Smooth muscle cell (in vitro differentiated cells): ENCODE results near the gene LDHB. TPM values are rescaled to one million over a fixed set of nuclear protein-coding genes. Genes with fewer than 3 reads are reported as not detected.
"Not testable (repeated sequence)": the region's sequence is repeated elsewhere in the genome, so short reads cannot be mapped to it uniquely, and the experiment has no call there.

Experiments
- DNase-seq: peaks from one replicate; lab custom pipeline; 2025; ENCODE audit not compliant: unreplicated experiment; lab: John Stamatoyannopoulos, UW
- H2AFZ ChIP-seq: fragments of 200-600 bp; sonication (generic); 2 replicates; pipeline ENCODE4 v1.6.0; 2016; ENCODE audit warnings: antibody characterized with exemption, low read depth, mild to moderate bottlenecking
- H3F3A ChIP-seq: fragments of 200-600 bp; sonication (generic); 2 replicates; pipeline ENCODE4 v1.6.0; 2017; ENCODE audit warnings: antibody characterized with exemption, low read depth
- H3K27ac ChIP-seq: fragments of 200-600 bp; sonication (generic); 2 replicates; pipeline ENCODE4 v1.5.1; 2016; ENCODE audit warnings: low read depth, mild to moderate bottlenecking
- H3K27me3 ChIP-seq: fragments of 200-600 bp; sonication (generic); 2 replicates; pipeline ENCODE4 v1.6.1; 2016; ENCODE audit warnings: low read depth, mild to moderate bottlenecking
- H3K36me3 ChIP-seq: fragments of 200-600 bp; sonication (generic); 2 replicates; pipeline ENCODE4 v1.5.1; 2016; ENCODE audit warnings: low read depth
- H3K4me1 ChIP-seq: fragments of 200-600 bp; sonication (generic); 2 replicates; pipeline ENCODE4 v1.5.1; 2016; ENCODE audit warnings: low read depth
- H3K4me2 ChIP-seq: fragments of 200-600 bp; sonication (generic); 2 replicates; pipeline ENCODE4 v1.6.0; 2016; ENCODE audit warnings: mild to moderate bottlenecking
- H3K4me3 ChIP-seq: fragments of 200-600 bp; sonication (generic); 2 replicates; pipeline ENCODE4 v1.5.1; 2016; ENCODE audit warnings: mild to moderate bottlenecking
- H3K79me2 ChIP-seq: fragments of 200-600 bp; sonication (generic); 2 replicates; pipeline ENCODE4 v1.6.0; 2016; ENCODE audit warnings: low read depth, mild to moderate bottlenecking
- H3K9ac ChIP-seq: fragments of 200-600 bp; sonication (generic); 2 replicates; pipeline ENCODE4 v1.6.0; 2016; ENCODE audit warnings: low read depth
- H3K9me3 ChIP-seq: fragments of 200-600 bp; sonication (generic); replicated peaks from 2 replicates; pipeline ENCODE4 v1.5.1; 2016; ENCODE audit warnings: low read depth
- H4K20me1 ChIP-seq: fragments of 200-600 bp; sonication (generic); 2 replicates; pipeline ENCODE4 v1.6.0; 2016; ENCODE audit warnings: low read depth
- CTCF ChIP-seq: fragments of 200-600 bp; sonication (generic); IDR thresholded peaks from 2 replicates; pipeline ENCODE4 v1.5.1; 2017; ENCODE audit warnings: borderline replicate concordance, mild to moderate bottlenecking, antibody characterized with exemption; ENCODE audit not compliant: insufficient read depth, poor library complexity, severe bottlenecking
- WGBS: methylation state at CpG from one replicate; pipeline ENCODE4 v1.1.7; 2016; ENCODE audit warnings: low lambda C conversion rate; 5-methylcytosine and 5-hydroxymethylcytosine counted together
- polyA plus RNA-seq: library from polyadenylated mRNA; unstranded; fragments of >200 nt; fragmentation: Nextera tagmentation; extraction: Ambion mirVana; gene quantifications from 2 replicates; pipeline ENCODE4 v1.2.1, GENCODE V29; 2016
- total RNA-seq: library from RNA; depleted of rRNA; stranded (reverse); fragments of >200 nt; gene quantifications from 2 replicates; pipeline ENCODE4 v1.2.3, GENCODE V29; 2014

LDHB gene
- total and polyA plus RNA-seq, 2 experiments from 2014 or later = 328 to 427 TPM

- 67% methylated on average over 3 of the region's 3 CpGs for WGBS
- peaks cover 35% of the 10 kb centered on the region for H3K79me2 ChIP-seq
Measured at GRCh38 chr12:21649034-21649433, 8.6 kb downstream of the LDHB start.

GRCh38 chr12:21648378-21648777, 9.3 kb downstream of the LDHB start:
- H3K36me3 ChIP-seq = peaks cover 28% of the 10 kb centered on the region
- H3K4me2 ChIP-seq = no peak overlapping the region
- H3K27me3 ChIP-seq = no peaks in the 10 kb centered on the region
- no peak overlapping the region for H3K9ac ChIP-seq
- H3K4me3 ChIP-seq = no peak overlapping the region
- 94% methylated on average over 2 of the region's 2 CpGs for WGBS
- peaks cover 31% of the 10 kb centered on the region for H3K79me2 ChIP-seq
- H4K20me1 ChIP-seq = peaks cover 37% of the 10 kb centered on the region
- no peaks in the 10 kb centered on the region for H3F3A ChIP-seq
- H3K4me1 ChIP-seq = peaks cover 14% of the 10 kb centered on the region
- no peaks in the 10 kb centered on the region for H3K9me3 ChIP-seq
- no peak for DNase-seq
- H3K27ac ChIP-seq = no peak overlapping the region
- H2AFZ ChIP-seq = no peak overlapping the region
- TF ChIP-seq CTCF = no peak

More at GRCh38 chr12:21649034-21649433, 8.6 kb downstream of the LDHB start:
- Histone ChIP-seq H3F3A (no peaks in the 10 kb centered on the region), H3K27me3 (no peaks in the 10 kb centered on the region), H2AFZ (no peak overlapping the region), H3K9ac (no peak overlapping the region), H3K36me3 (peaks cover 22% of the 10 kb centered on the region), H3K4me2 (no peak overlapping the region), H3K9me3 (no peaks in the 10 kb centered on the region), H4K20me1 (peaks cover 42% of the 10 kb centered on the region), H3K4me3 (no peak overlapping the region), H3K4me1 (peaks cover 14% of the 10 kb centered on the region), H3K27ac (no peak overlapping the region)
- no peak for DNase-seq
- TF ChIP-seq CTCF = no peak

- no peak for DNase-seq
- H3K36me3 ChIP-seq = peaks cover 28% of the 10 kb centered on the region
- H3K9ac ChIP-seq = no peak overlapping the region
- H3K27ac ChIP-seq = no peak overlapping the region
- H2AFZ ChIP-seq = no peak overlapping the region
- H4K20me1 ChIP-seq = peaks cover 36% of the 10 kb centered on the region
- H3K4me1 ChIP-seq = peaks cover 14% of the 10 kb centered on the region
- TF ChIP-seq CTCF = no peak
- H3K4me3 ChIP-seq = no peak overlapping the region
- H3K9me3 ChIP-seq = no peaks in the 10 kb centered on the region
- H3K27me3 ChIP-seq = no peaks in the 10 kb centered on the region
- H3K4me2 ChIP-seq = no peak overlapping the region
- H3F3A ChIP-seq = no peaks in the 10 kb centered on the region
- peaks cover 21% of the 10 kb centered on the region for H3K79me2 ChIP-seq
Measured at GRCh38 chr12:21647179-21647578, 10.5 kb downstream of the LDHB start.

- not testable (repeated sequence) for H2AFZ ChIP-seq, H3K79me2 ChIP-seq, H3K27me3 ChIP-seq, H3K9me3 ChIP-seq, H3K27ac ChIP-seq, H3K4me3 ChIP-seq, H3K9ac ChIP-seq, H3F3A ChIP-seq, DNase-seq, H3K4me2 ChIP-seq
- H3K4me1 ChIP-seq = peaks cover 14% of the 10 kb centered on the region
- 46% methylated on average over 7 of the region's 7 CpGs for WGBS
- peaks cover 31% of the 10 kb centered on the region for H4K20me1 ChIP-seq
- peaks cover 29% of the 10 kb centered on the region for H3K36me3 ChIP-seq
Measured at GRCh38 chr12:21645041-21645500, 12.6 kb downstream of the LDHB start.
